Caco-2 (cell line): ENCODE results near the gene MYO1E. TPM values are rescaled to one million over a fixed set of nuclear protein-coding genes. Genes with fewer than 3 reads are reported as not detected.

Source experiments
- BruUV-seq: library from RNA; stranded (reverse); fragments of 400-500 nt; replicated peaks from 2 replicates; lab custom pipeline; 2021; lab: Mats Ljungman, UMichigan
- CTCF ChIA-PET: fragments of 300-600 bp; sonication (Branson Sonifier 250); formaldehyde crosslinking; loops from one replicate; lab custom pipeline; 2022; ENCODE audit warnings: antibody characterized with exemption; lab: Charles Lee
- POLR2A ChIA-PET: fragments of 300-600 bp; sonication (Branson Sonifier 250); formaldehyde crosslinking; loops from one replicate; lab custom pipeline; 2022; ENCODE audit warnings: antibody characterized with exemption; lab: Charles Lee
- DNase-seq, 2 experiments: peaks; one replicate each; pipeline versions ENCODE4 v3.0.0 to v3.0.0-alpha.2; 2020 to 2022
- H3K27me3 ChIP-seq: replicated peaks from 2 replicates; pipeline ENCODE4 v1.6.0; 2011; ENCODE audit warnings: low read length; ENCODE audit not compliant: control insufficient read depth, insufficient read depth
- H3K36me3 ChIP-seq: 2 replicates; pipeline ENCODE4 v1.5.1; 2011; ENCODE audit warnings: low read length; ENCODE audit not compliant: control insufficient read depth, insufficient read depth
- H3K4me1 ChIP-seq: fragments of 250-450 bp; sonication (Bioruptor Pico); 2 replicates; pipeline ENCODE4 v1.5.1; 2020; ENCODE audit warnings: mild to moderate bottlenecking
- H3K4me3 ChIP-seq: 2 replicates; pipeline ENCODE4 v1.5.1; 2011; ENCODE audit warnings: low read depth, mild to moderate bottlenecking, control low read depth, low read length
- H3K9me3 ChIP-seq: fragments of 250-450 bp; sonication (Bioruptor Pico); 2 replicates; pipeline ENCODE4 v1.5.1; 2020; ENCODE audit warnings: mild to moderate bottlenecking, moderate library complexity
- H3K27ac Mint-ChIP-seq: one replicate; pipeline ENCODE4 v1.8.0; 2022; ENCODE audit warnings: mixed read lengths; ENCODE audit not compliant: unreplicated experiment
- H3K27me3 Mint-ChIP-seq: one replicate; pipeline ENCODE4 v1.8.0; 2022; ENCODE audit warnings: mixed read lengths; ENCODE audit not compliant: insufficient read depth, unreplicated experiment
- H3K36me3 Mint-ChIP-seq: one replicate; pipeline ENCODE4 v1.8.0; 2022; ENCODE audit warnings: mild to moderate bottlenecking, mixed read lengths; ENCODE audit not compliant: insufficient read depth, unreplicated experiment
- H3K4me1 Mint-ChIP-seq: one replicate; pipeline ENCODE4 v1.8.0; 2022; ENCODE audit warnings: low read depth, mixed read lengths; ENCODE audit not compliant: unreplicated experiment
- H3K4me3 Mint-ChIP-seq: one replicate; pipeline ENCODE4 v1.8.0; 2022; ENCODE audit warnings: mild to moderate bottlenecking, moderate library complexity, mixed read lengths; ENCODE audit not compliant: unreplicated experiment
- H3K9me3 Mint-ChIP-seq: one replicate; pipeline ENCODE4 v1.8.0; 2022; ENCODE audit warnings: mixed read lengths; ENCODE audit not compliant: unreplicated experiment
- CTCF ChIP-seq, 2 experiments: fragments of 200-600 bp in 1 of 2; IDR thresholded peaks; 1 replicate in 1 of 2; 2 replicates in 1 of 2; pipeline versions ENCODE4 v1.5.1 to v1.8.0; 2011 to 2022; ENCODE audit warnings: antibody characterized with exemption in 1 of 2, control low read depth in 1 of 2, inconsistent platforms in 1 of 2, low read depth in 1 of 2, low read length in 1 of 2, mild to moderate bottlenecking in 1 of 2, moderate library complexity in 1 of 2; ENCODE audit not compliant: insufficient read depth in 1 of 2, severe bottlenecking in 1 of 2, unreplicated experiment in 1 of 2
- intact Hi-C: fragments of 100-400 bp; cut with micrococcal nuclease; formaldehyde crosslinking; loops from one replicate; pipeline ENCODE4 v1.10.0; 2022; ENCODE audit not compliant: unreplicated experiment
- total RNA-seq: library from RNA; stranded (reverse); gene quantifications from 2 replicates; pipeline ENCODE4 v1.2.3, GENCODE V29; 2022

The MYO1E gene
- total RNA-seq, 1 experiment from 2014 or later: 187 TPM

GRCh38 chr15:59160880-59161593, 211.6 kb downstream of the MYO1E start:
- peaks cover 54% of the 10 kb centered on the region for H3K36me3 Mint-ChIP-seq
- Histone ChIP-seq H3K4me3 (no peak overlapping the region), H3K27me3 (no peaks in the 10 kb centered on the region), H3K9me3 (no peaks in the 10 kb centered on the region), H3K4me1 (peaks cover 8% of the 10 kb centered on the region), H3K36me3 (peaks cover 2% of the 10 kb centered on the region; the same call in 1 of the 2 replicates)
- CTCF ChIA-PET: no interaction called here
- H3K4me1 Mint-ChIP-seq: peaks cover 2% of the 10 kb centered on the region
- no peaks in the 10 kb centered on the region for H3K9me3 Mint-ChIP-seq
- peak; percentile 47 to 55 for DNase-seq
- H3K4me3 Mint-ChIP-seq: no peak overlapping the region
- intact Hi-C loops: loop anchor here (1.0 to 10.0 kb wide), 2 partner anchors 254 to 332 kb away; no protein-coding TSS in a partner anchor
- BruUV-seq: no TSS peak
- H3K27ac Mint-ChIP-seq: no peak overlapping the region
- POLR2A ChIA-PET: no interaction called here
- peak in 1 of 2 experiments; percentile 44 for TF ChIP-seq CTCF (IDR thresholded peaks at IDR 0.05; ENCODE audit: insufficient read depth in 1 of 2, low read depth in 1 of 2, low read length in 1 of 2, severe bottlenecking in 1 of 2, unreplicated experiment in 1 of 2)
- no peaks in the 10 kb centered on the region for H3K27me3 Mint-ChIP-seq

- Mint-ChIP-seq H3K27ac (no peak overlapping the region), H3K36me3 (peaks cover 66% of the 10 kb centered on the region), H3K4me1 (no peaks in the 10 kb centered on the region), H3K4me3 (no peak overlapping the region), H3K27me3 (no peaks in the 10 kb centered on the region), H3K9me3 (no peaks in the 10 kb centered on the region)
- no peaks in the 10 kb centered on the region; the same call in 1 of the 2 replicates for H3K36me3 ChIP-seq
- no peaks in the 10 kb centered on the region for H3K9me3 ChIP-seq
- H3K4me1 ChIP-seq: no peaks in the 10 kb centered on the region
- ChIA-PET CTCF (no interaction called here), POLR2A (no interaction called here)
- DNase-seq: no peak
- intact Hi-C loops: no loop called here
- TF ChIP-seq CTCF (IDR thresholded peaks at IDR 0.05; ENCODE audit: insufficient read depth in 1 of 2, low read depth in 1 of 2, low read length in 1 of 2, severe bottlenecking in 1 of 2, unreplicated experiment in 1 of 2): no peak
- BruUV-seq: no TSS peak
- H3K4me3 ChIP-seq: no peak overlapping the region
- no peaks in the 10 kb centered on the region for H3K27me3 ChIP-seq
These were observed 213.5 kb downstream of the MYO1E start for GRCh38 chr15:59159210-59159609.

DNA sequence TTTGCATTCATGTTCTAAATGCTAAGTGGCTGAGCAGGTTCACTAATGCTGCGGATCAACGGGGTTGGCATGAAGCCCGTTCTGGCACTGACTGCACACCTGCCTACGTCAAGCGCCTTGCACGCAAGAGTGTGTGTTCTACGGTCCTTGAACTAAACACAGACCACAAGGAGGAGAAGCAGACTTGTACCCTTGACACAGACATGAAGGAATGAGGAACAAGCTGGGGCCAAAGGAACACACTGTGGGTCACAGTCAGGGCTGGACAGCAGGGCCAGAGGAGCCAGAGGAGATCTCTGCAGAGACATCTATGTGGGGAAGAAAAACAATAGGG, 214.0 kb downstream of the MYO1E start:
- no TSS peak for BruUV-seq

More for the DNA sequence above, 214.0 kb downstream of the MYO1E start:
- no peak for DNase-seq
- Histone ChIP-seq H3K4me3 (no peak overlapping the region), H3K27me3 (no peaks in the 10 kb centered on the region), H3K4me1 (no peaks in the 10 kb centered on the region), H3K36me3 (no peaks in the 10 kb centered on the region; the same call in 1 of the 2 replicates), H3K9me3 (no peaks in the 10 kb centered on the region)
- Mint-ChIP-seq H3K27me3 (no peaks in the 10 kb centered on the region), H3K27ac (no peak overlapping the region), H3K4me1 (no peaks in the 10 kb centered on the region), H3K4me3 (no peak overlapping the region), H3K9me3 (no peaks in the 10 kb centered on the region), H3K36me3 (peaks cover 68% of the 10 kb centered on the region)
- intact Hi-C loops: no loop called here
- POLR2A ChIA-PET: no interaction called here
- CTCF ChIA-PET: no interaction called here
- no peak for TF ChIP-seq CTCF (IDR thresholded peaks at IDR 0.05; ENCODE audit: insufficient read depth in 1 of 2, low read depth in 1 of 2, low read length in 1 of 2, severe bottlenecking in 1 of 2, unreplicated experiment in 1 of 2)
